Loucy (cell line): ENCODE measurements around the gene GULP1.

ENCODE experiments used
- EZH2phosphoT487 ChIP-seq: fragments of 200-600 bp; IDR thresholded peaks from 2 replicates; pipeline ENCODE4 v1.6.1; 2018; ENCODE audit warnings: antibody characterized with exemption, mild to moderate bottlenecking, moderate library complexity, borderline replicate concordance
- TF ChIP-seq, protein P1 (sequence below): fragments of 200-600 bp; sonication (generic); conservative IDR thresholded peaks from 2 replicates; pipeline ENCODE4 v1.5.1; 2014; ENCODE audit warnings: mild to moderate bottlenecking, antibody characterized with exemption, low read length

DNA sequence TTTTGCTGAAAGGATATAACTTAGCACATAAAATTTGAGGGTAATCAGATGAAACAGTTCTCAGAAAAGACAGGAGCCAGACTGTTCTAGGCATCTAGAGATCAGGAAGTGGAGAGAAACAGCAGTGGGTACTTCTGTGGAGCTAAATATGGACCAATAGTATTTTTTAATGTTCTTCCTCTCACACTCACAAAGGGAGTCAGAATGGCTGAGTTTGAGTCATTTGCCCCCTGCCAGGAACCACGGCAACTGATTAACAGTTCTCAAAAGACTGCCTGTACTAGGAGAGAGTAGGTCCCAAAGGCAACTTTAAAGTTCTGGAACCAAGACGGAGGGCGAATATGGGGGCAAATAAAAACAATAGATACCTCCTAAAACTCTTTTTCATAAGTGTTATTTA lies 107.5 kb downstream of the GULP1 start:
- TF ChIP-seq EZH2phosphoT487, result no peak
- TF ChIP-seq, protein P1, sequence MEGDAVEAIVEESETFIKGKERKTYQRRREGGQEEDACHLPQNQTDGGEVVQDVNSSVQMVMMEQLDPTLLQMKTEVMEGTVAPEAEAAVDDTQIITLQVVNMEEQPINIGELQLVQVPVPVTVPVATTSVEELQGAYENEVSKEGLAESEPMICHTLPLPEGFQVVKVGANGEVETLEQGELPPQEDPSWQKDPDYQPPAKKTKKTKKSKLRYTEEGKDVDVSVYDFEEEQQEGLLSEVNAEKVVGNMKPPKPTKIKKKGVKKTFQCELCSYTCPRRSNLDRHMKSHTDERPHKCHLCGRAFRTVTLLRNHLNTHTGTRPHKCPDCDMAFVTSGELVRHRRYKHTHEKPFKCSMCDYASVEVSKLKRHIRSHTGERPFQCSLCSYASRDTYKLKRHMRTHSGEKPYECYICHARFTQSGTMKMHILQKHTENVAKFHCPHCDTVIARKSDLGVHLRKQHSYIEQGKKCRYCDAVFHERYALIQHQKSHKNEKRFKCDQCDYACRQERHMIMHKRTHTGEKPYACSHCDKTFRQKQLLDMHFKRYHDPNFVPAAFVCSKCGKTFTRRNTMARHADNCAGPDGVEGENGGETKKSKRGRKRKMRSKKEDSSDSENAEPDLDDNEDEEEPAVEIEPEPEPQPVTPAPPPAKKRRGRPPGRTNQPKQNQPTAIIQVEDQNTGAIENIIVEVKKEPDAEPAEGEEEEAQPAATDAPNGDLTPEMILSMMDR, result no peak
